GM23338 (cell line): ENCODE results near the gene CDK4.

ENCODE experiments used
- EZH2 ChIP-seq: fragments of 200-600 bp; sonication (generic); IDR thresholded peaks from one replicate; pipeline ENCODE4 v1.8.0; 2017; ENCODE audit warnings: antibody characterized with exemption, mild to moderate bottlenecking, low read depth; ENCODE audit not compliant: unreplicated experiment
- JUNB ChIP-seq: IDR thresholded peaks from one replicate; pipeline ENCODE4 v1.6.1; 2016; ENCODE audit warnings: antibody characterized with exemption; ENCODE audit not compliant: unreplicated experiment
- TF ChIP-seq, protein P1 (sequence below), 2 experiments: fragments of 200-600 bp in 1 of 2; sonication (generic) in 1 of 2; conservative IDR thresholded peaks; 2 replicates each; pipeline versions ENCODE4 v1.5.1 to v1.6.1; 2016 to 2017; ENCODE audit warnings: antibody characterized with exemption in 2 of 2, low read depth in 2 of 2, mild to moderate bottlenecking in 2 of 2, moderate library complexity in 1 of 2

DNA sequence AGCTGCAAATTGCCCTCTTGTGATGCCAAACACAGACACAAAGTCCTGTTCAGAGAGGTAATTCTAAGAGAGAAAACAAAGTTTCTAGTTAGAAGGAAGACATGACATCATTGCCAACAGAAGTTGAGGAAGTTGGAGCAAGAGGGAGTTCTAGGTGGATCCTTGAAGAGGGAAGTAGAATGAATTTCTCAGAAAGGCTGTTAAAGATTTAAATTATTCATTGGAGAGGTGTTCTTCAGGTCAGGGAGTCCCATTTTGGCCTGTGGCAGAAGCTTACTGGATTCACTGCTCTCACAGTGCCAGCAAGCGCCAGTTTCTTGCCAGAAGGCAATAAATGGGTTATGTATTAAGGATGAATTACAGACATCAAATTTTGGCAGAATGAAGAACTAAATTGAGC is 45.8 kb upstream of the CDK4 start:
- TF ChIP-seq, protein P1, sequence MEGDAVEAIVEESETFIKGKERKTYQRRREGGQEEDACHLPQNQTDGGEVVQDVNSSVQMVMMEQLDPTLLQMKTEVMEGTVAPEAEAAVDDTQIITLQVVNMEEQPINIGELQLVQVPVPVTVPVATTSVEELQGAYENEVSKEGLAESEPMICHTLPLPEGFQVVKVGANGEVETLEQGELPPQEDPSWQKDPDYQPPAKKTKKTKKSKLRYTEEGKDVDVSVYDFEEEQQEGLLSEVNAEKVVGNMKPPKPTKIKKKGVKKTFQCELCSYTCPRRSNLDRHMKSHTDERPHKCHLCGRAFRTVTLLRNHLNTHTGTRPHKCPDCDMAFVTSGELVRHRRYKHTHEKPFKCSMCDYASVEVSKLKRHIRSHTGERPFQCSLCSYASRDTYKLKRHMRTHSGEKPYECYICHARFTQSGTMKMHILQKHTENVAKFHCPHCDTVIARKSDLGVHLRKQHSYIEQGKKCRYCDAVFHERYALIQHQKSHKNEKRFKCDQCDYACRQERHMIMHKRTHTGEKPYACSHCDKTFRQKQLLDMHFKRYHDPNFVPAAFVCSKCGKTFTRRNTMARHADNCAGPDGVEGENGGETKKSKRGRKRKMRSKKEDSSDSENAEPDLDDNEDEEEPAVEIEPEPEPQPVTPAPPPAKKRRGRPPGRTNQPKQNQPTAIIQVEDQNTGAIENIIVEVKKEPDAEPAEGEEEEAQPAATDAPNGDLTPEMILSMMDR (conservative IDR thresholded peaks at IDR 0.05; ENCODE audit: low read depth in 2 of 2) = no peak
- TF ChIP-seq JUNB = no peak
- no peak for TF ChIP-seq EZH2
